AG04449 (cell line): Measurements from ENCODE around the gene GHRHR.

Experiments used
- CTCF ChIA-PET: fragments of 350-600 bp; formaldehyde crosslinking; extraction: SDS; loops from one replicate; lab custom pipeline; 2021; ENCODE audit warnings: antibody characterized with exemption; lab: Yijun Ruan, JAX
- POLR2A ChIA-PET: fragments of 400-600, 350-600 bp; formaldehyde crosslinking; extraction: SDS; loops from one replicate; lab custom pipeline; 2020; ENCODE audit warnings: antibody characterized with exemption, inconsistent platforms; lab: Yijun Ruan, JAX
- DNase-seq: peaks from one replicate; pipeline ENCODE4 v3.0.0-alpha.2; 2010; ENCODE audit warnings: low read depth, low spot score
- H3K4me3 ChIP-seq: 2 replicates; pipeline ENCODE4 v1.5.1; 2011; ENCODE audit warnings: low read depth, mild to moderate bottlenecking, control low read depth, low read length
- TF ChIP-seq, protein P1 (sequence below): IDR thresholded peaks from one replicate; pipeline ENCODE4 v1.5.1; 2011; ENCODE audit warnings: mild to moderate bottlenecking, moderate library complexity, low read length, control low read depth, inconsistent platforms; ENCODE audit not compliant: insufficient read depth; ENCODE audit errors: missing control alignments

Gene GHRHR

GRCh38 chr7:30986738-30987137 lies 23.0 kb downstream of the GHRHR start:
- H3K4me3 ChIP-seq = no peak overlapping the region
- DNase-seq = no peak
- TF ChIP-seq, protein P1, sequence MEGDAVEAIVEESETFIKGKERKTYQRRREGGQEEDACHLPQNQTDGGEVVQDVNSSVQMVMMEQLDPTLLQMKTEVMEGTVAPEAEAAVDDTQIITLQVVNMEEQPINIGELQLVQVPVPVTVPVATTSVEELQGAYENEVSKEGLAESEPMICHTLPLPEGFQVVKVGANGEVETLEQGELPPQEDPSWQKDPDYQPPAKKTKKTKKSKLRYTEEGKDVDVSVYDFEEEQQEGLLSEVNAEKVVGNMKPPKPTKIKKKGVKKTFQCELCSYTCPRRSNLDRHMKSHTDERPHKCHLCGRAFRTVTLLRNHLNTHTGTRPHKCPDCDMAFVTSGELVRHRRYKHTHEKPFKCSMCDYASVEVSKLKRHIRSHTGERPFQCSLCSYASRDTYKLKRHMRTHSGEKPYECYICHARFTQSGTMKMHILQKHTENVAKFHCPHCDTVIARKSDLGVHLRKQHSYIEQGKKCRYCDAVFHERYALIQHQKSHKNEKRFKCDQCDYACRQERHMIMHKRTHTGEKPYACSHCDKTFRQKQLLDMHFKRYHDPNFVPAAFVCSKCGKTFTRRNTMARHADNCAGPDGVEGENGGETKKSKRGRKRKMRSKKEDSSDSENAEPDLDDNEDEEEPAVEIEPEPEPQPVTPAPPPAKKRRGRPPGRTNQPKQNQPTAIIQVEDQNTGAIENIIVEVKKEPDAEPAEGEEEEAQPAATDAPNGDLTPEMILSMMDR = no peak
- ChIA-PET CTCF (interaction anchor here (6.9 to 11.6 kb wide), 2 partner anchors 14 to 140 kb away, joined by 85 to 427 read pairs; no protein-coding TSS in a partner anchor), POLR2A (no interaction called here)

DNA sequence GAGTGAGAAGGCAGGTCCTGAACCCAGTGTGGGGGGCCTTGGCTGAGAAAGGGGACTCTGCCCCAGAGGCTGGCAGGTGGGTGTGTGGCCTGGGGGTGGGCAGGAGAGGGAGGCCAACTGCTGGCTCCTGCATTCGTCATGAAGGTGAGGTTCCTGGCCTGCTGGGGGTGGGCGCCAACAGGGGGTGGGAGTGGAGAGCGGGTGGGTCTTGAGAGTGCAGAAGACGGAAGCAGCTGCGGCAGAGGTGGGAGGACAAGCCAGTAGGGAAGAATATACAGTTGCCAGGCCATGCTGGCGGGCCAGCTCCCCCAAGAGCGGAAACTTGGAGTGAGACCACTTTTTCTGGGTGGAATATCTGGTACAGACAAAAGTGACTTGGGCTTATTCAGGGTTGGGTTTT lies 23.4 kb downstream of the GHRHR start:
- H3K4me3 ChIP-seq = no peak overlapping the region
- TF ChIP-seq, protein P1 = no peak
- CTCF ChIA-PET = interaction anchor here (6.9 to 11.6 kb wide), 2 partner anchors 15 to 139 kb away, joined by 85 to 427 read pairs; no protein-coding TSS in a partner anchor
- no peak for DNase-seq
- POLR2A ChIA-PET = no interaction called here

DNA sequence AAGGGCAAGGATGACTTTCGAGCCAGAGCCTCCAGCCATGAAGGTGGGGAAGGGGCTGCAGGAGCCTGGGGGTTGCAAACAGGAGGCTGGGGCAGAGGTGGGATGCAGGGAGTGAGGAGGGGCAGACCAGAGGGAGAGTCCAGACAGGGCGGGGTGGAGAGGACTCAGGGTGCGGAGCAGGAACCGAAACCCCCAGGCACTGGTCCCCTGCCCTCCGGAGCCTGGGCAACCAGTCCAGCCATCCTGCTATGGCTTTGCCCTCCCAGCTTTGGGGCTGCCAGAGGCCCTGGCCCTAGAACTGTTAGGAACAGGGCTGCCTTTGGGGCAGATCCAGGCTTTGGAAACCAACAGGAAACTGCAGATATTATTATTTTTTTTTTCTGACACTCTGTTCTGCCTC lies 24.2 kb downstream of the GHRHR start:
- TF ChIP-seq, protein P1 = no peak
- H3K4me3 ChIP-seq = no peak overlapping the region
- DNase-seq = no peak
- ChIA-PET CTCF (interaction anchor here (1.2 kb wide), 1 partner anchor 135 kb away, joined by 3 read pairs; no protein-coding TSS in a partner anchor), POLR2A (no interaction called here)

DNA sequence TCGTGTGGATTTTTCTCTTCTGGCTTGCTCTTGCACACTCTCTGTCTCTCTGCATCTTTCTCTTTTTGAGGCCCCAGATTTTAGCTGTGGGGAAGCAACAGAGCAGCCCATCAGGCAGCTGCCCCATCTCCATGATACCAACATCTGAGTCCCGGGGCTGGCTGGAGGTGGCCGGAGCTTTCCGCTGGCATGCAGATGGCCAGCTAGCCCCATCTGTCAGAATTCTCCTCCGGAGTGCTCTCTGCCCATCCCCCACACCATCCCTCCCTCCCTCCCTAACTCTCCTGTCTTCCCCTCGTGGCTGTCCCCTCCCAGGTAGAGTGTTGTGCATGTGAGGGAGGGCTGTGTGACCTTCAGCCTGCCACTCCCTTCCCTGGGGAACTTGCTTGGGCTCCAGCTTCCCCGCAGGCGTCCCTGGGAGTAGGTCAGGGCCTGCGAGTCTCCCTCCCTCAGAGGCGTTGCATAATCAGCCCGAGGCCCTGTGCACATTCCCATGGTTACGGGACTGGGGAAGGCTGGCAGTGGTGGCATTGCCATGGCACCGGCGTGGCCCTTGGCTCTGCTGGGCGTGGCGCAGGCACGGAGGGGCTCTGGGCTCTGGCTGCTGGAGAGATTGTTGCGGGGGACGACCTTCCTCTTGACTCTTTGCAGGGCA lies 24.7 kb downstream of the GHRHR start:
- no peak for DNase-seq
- TF ChIP-seq, protein P1 = no peak
- CTCF ChIA-PET = interaction anchor here (1.2 kb wide), 1 partner anchor 135 kb away, joined by 3 read pairs; no protein-coding TSS in a partner anchor
- no peak overlapping the region for H3K4me3 ChIP-seq
- POLR2A ChIA-PET = no interaction called here

DNA sequence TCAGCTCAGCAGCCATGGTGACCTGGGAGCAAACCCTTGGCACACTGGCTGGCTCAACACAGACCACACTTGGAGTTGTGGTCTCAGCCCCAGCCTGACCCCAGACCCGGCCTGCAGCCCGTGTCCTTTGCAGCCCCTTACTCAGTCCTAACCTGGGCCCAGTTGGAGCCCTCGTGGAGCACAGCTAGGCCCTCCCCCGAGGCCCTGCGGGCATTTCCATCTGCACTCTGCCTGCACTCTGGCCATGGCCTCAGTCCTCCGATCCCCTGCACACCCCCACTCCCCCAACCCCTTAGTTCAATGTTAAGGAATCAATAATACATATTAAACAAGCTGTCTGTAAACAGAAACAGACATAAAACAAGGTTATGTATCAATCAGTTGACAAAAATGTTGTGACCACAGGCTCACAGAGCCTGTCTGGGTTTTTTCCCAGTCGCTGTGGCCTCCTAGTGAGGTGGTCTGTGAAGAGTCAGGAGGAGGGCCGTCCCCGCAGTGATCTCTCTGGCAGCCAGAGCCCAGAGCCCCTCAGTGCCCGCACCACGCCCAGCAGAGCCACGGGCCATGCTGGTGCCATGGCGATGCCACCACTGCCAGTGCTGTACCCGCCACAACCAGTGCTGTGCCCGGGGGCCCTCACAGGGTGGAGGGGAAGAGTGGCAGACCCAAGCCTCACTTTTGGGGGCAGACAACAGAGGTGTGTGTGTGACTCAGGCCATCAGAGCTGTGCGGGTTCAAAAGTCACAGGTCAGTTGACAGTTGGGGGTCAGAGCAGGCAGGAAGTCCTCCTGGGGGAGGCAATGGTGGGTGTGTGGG lies 25.5 kb downstream of the GHRHR start:
- CTCF ChIA-PET = interaction anchor here (0.9 to 1.6 kb wide), 4 partner anchors 11 to 134 kb away, joined by 3 to 6 read pairs (median 6); no protein-coding TSS in a partner anchor
- POLR2A ChIA-PET = no interaction called here

More for the DNA sequence above, 25.5 kb downstream of the GHRHR start:
- no peak overlapping the region for H3K4me3 ChIP-seq
- DNase-seq = no peak
- TF ChIP-seq, protein P1 = no peak
